K562 (cell line): Measurements from ENCODE around the gene TEAD3. TPM values are rescaled to one million over a fixed set of nuclear protein-coding genes. Genes with fewer than 3 reads are reported as not detected.

ENCODE experiments used
- RERE ChIP-seq: sonication (generic); formaldehyde crosslinking; IDR thresholded peaks from 2 replicates; pipeline ENCODE4 v1.8.0; 2023; ENCODE audit warnings: missing genetic modification reagents, mild to moderate bottlenecking, borderline replicate concordance
- ZBTB9 ChIP-seq: fragments of 450-650 bp; formaldehyde crosslinking; IDR thresholded peaks from 2 replicates; pipeline ENCODE4 v1.4.0; 2020; ENCODE audit warnings: mild to moderate bottlenecking, moderate library complexity
- polyA plus RNA-seq, 8 experiments: library from polyadenylated mRNA; depleted of rRNA in 4 of 8; stranded (reverse) in 5 of 8; unstranded in 3 of 8; fragments of >200 nt; fragmentation: Nextera tagmentation in 2 of 8; fragmentation: Illumina TruSeq in 1 of 8; extraction: Ambion mirVana in 2 of 8; extraction: Trizol in 1 of 8; gene quantifications; 2 replicates each; pipeline versions ENCODE4 v1.2.1 to v1.2.3, GENCODE V29; 2011 to 2014; ENCODE audit warnings: inconsistent platforms in 1 of 8, missing spikeins in 1 of 8
- total RNA-seq, 7 experiments: library from RNA; depleted of rRNA in 6 of 7; stranded (reverse); fragments of >200 nt in 6 of 7; fragmentation: Illumina TruSeq in 2 of 7; extraction: Trizol in 2 of 7; gene quantifications; 2 replicates each; pipeline versions ENCODE4 v1.2.1 to v1.2.3, GENCODE V29; 2011 to 2021; ENCODE audit warnings: low replicate concordance in 1 of 7

The TEAD3 gene
- total and polyA plus RNA-seq, 9 of the 15 experiments (the other 6 are each of a cell fraction or from before 2014, with no cell fraction given), result 0.63 to 13.2 (median 3.3) TPM

GRCh38 chr6:35477551-35478179, 19.2 kb downstream of the TEAD3 start (continued):
- TF ChIP-seq RERE (CRISPR knock-in tag), result no peak
- no peak for TF ChIP-seq ZBTB9 (CRISPR knock-in tag)
